Keratinocyte (primary cell): Measurements from ENCODE around the gene EZH2. TPM values are rescaled to one million over a fixed set of nuclear protein-coding genes. Genes with fewer than 3 reads are reported as not detected.

Source experiments
- DNase-seq: peaks from one replicate; pipeline ENCODE4 v3.0.0-alpha.2; 2011; ENCODE audit warnings: low read depth, missing footprints, low spot score
- FAIRE-seq: peaks from 2 replicates; lab custom pipeline; 2011; peaks lifted over from hg19 to GRCh38; lab: Jason Lieb, UNC
- H2AFZ ChIP-seq: 2 replicates; pipeline ENCODE4 v1.6.0; 2012; ENCODE audit warnings: low read length, control low read depth, inconsistent platforms; ENCODE audit not compliant: control insufficient read depth
- H3K27ac ChIP-seq: 2 replicates; pipeline ENCODE4 v1.5.1; 2011; ENCODE audit warnings: low read length; ENCODE audit not compliant: control insufficient read depth, insufficient read depth
- H3K27me3 ChIP-seq: 3 replicates; pipeline ENCODE4 v1.6.0; 2011; ENCODE audit warnings: low read length; ENCODE audit not compliant: control insufficient read depth, insufficient read depth; ENCODE audit errors: extremely low read depth
- H3K36me3 ChIP-seq, 2 experiments: 2 replicates in 1 of 2; 3 replicates in 1 of 2; pipeline ENCODE4 v1.5.1; 2011; ENCODE audit warnings: low read length in 2 of 2, mild to moderate bottlenecking in 1 of 2; ENCODE audit not compliant: control insufficient read depth in 2 of 2, insufficient read depth in 2 of 2; ENCODE audit errors: extremely low read depth in 1 of 2
- H3K4me1 ChIP-seq: 3 replicates; pipeline ENCODE4 v1.5.1; 2011; ENCODE audit warnings: low read length; ENCODE audit not compliant: control insufficient read depth, insufficient read depth; ENCODE audit errors: extremely low read depth
- H3K4me2 ChIP-seq: 3 replicates; pipeline ENCODE4 v1.6.0; 2011; ENCODE audit warnings: low read depth, low read length; ENCODE audit not compliant: control insufficient read depth, insufficient read depth; ENCODE audit errors: extremely low read depth
- H3K4me3 ChIP-seq, 3 experiments: fragments of 200-600 bp in 1 of 3; sonication (generic) in 1 of 3; 2 replicates in 2 of 3; 3 replicates in 1 of 3; pipeline ENCODE4 v1.5.1; 2011 to 2016; ENCODE audit warnings: low read length in 3 of 3, mild to moderate bottlenecking in 3 of 3, control low read depth in 2 of 3, inconsistent platforms in 1 of 3, low read depth in 1 of 3, mixed read lengths in 1 of 3, mixed run types in 1 of 3, moderate library complexity in 1 of 3; ENCODE audit not compliant: control insufficient read depth in 2 of 3, insufficient read depth in 2 of 3; ENCODE audit errors: extremely low read depth in 1 of 3
- H3K79me2 ChIP-seq: 2 replicates; pipeline ENCODE4 v1.6.0; 2012; ENCODE audit warnings: low read length; ENCODE audit not compliant: control insufficient read depth, insufficient read depth
- H3K9ac ChIP-seq: 3 replicates; pipeline ENCODE4 v1.6.0; 2011; ENCODE audit warnings: low read length; ENCODE audit not compliant: control insufficient read depth, insufficient read depth; ENCODE audit errors: extremely low read depth
- H3K9me1 ChIP-seq: 3 replicates; pipeline ENCODE4 v1.6.0; 2011; ENCODE audit warnings: low read length; ENCODE audit not compliant: control insufficient read depth, insufficient read depth; ENCODE audit errors: extremely low read depth
- H3K9me3 ChIP-seq: 2 replicates; pipeline ENCODE4 v1.5.1; 2012; ENCODE audit warnings: low read depth, low read length; ENCODE audit not compliant: control insufficient read depth
- H4K20me1 ChIP-seq: 3 replicates; pipeline ENCODE4 v1.6.0; 2011; ENCODE audit warnings: low read length; ENCODE audit not compliant: control insufficient read depth, insufficient read depth; ENCODE audit errors: extremely low read depth
- CTCF ChIP-seq, 3 experiments: IDR thresholded peaks in 1 of 3; conservative IDR thresholded peaks in 1 of 3; optimal IDR thresholded peaks in 1 of 3; 2 replicates in 2 of 3; 3 replicates in 1 of 3; pipeline versions ENCODE3 to v1.5.1; 2011; ENCODE audit warnings: low read length in 3 of 3, mild to moderate bottlenecking in 3 of 3, moderate library complexity in 2 of 3, control low read depth in 1 of 3, inconsistent platforms in 1 of 3; ENCODE audit not compliant: insufficient read depth in 2 of 3; ENCODE audit errors: extremely low read depth in 1 of 3
- EZH2 ChIP-seq: IDR thresholded peaks from one replicate; pipeline ENCODE4 v1.6.1; 2012; ENCODE audit warnings: inconsistent platforms, mild to moderate bottlenecking, low read length, moderate library complexity
- dilution Hi-C: fragments of 300-500 bp; cut with MboI; formaldehyde crosslinking; loops from one replicate; pipeline ENCODE4 v1.7.0; 2020; ENCODE audit warnings: low sequenced_read_pairs; ENCODE audit not compliant: extremely low pct_ligation_motif_present
- polyA plus RNA-seq, 5 experiments: library from polyadenylated mRNA; depleted of rRNA in 3 of 5; stranded (reverse) in 3 of 5; stranded (forward) in 1 of 5; unstranded in 1 of 5; fragments of >200 nt; gene quantifications; 1 replicate in 1 of 5; 2 replicates in 3 of 5; 3 replicates in 1 of 5; pipeline versions ENCODE4 v1.2.1 to v1.2.3, GENCODE V29; 2011 to 2012; ENCODE audit warnings: missing spikeins in 2 of 5, low read depth in 1 of 5, low replicate concordance in 1 of 5

Gene EZH2
- polyA plus RNA-seq, 1 donor (not counting 4 experiments of a cell fraction or from before 2014, with no cell fraction given) = 16.0 TPM

GRCh38 chr7:148815612-148816011, 68.5 kb downstream of the EZH2 start:
- DNase-seq (no peak), FAIRE-seq (no peak)
- no peaks in the 10 kb centered on the region for H4K20me1 ChIP-seq
- no peak overlapping the region for H3K4me2 ChIP-seq
- H3K9me1 ChIP-seq = no peaks in the 10 kb centered on the region
- H3K36me3 ChIP-seq = peaks cover 5 to 19% of the 10 kb centered on the region in 2 experiments
- H3K27me3 ChIP-seq = no peaks in the 10 kb centered on the region
- dilution Hi-C loops = no loop called here
- no peak overlapping the region for H3K27ac ChIP-seq
- no peak overlapping the region for H3K9ac ChIP-seq
- H3K79me2 ChIP-seq = no peaks in the 10 kb centered on the region
- H3K9me3 ChIP-seq = no peaks in the 10 kb centered on the region
- H3K4me3 ChIP-seq = no peak overlapping the region
- TF ChIP-seq EZH2 (no peak), CTCF (optimal IDR thresholded peaks at IDR 0.05 in 1 of 3, IDR thresholded peaks at IDR 0.05 in 1 of 3, conservative IDR thresholded peaks at IDR 0.05 in 1 of 3; ENCODE audit: extremely low read depth in 1 of 3, insufficient read depth in 2 of 3, low read length in 3 of 3) (no peak)
- H2AFZ ChIP-seq = no peak overlapping the region
- H3K4me1 ChIP-seq = peaks cover 4% of the 10 kb centered on the region

GRCh38 chr7:148814922-148815559, 69.0 kb downstream of the EZH2 start:
- Histone ChIP-seq H3K27ac (no peak overlapping the region), H3K9ac (no peak overlapping the region), H4K20me1 (no peaks in the 10 kb centered on the region), H3K79me2 (no peaks in the 10 kb centered on the region), H3K27me3 (no peaks in the 10 kb centered on the region), H3K4me2 (no peak overlapping the region), H3K4me3 (no peak overlapping the region), H3K36me3 (peaks cover 5 to 21% of the 10 kb centered on the region in 2 experiments), H3K4me1 (peaks cover 2% of the 10 kb centered on the region), H2AFZ (no peak overlapping the region), H3K9me1 (no peaks in the 10 kb centered on the region), H3K9me3 (no peaks in the 10 kb centered on the region)
- DNase-seq = no peak
- no peak for FAIRE-seq
- no peak for TF ChIP-seq CTCF (optimal IDR thresholded peaks at IDR 0.05 in 1 of 3, IDR thresholded peaks at IDR 0.05 in 1 of 3, conservative IDR thresholded peaks at IDR 0.05 in 1 of 3; ENCODE audit: extremely low read depth in 1 of 3, insufficient read depth in 2 of 3, low read length in 3 of 3)
- dilution Hi-C loops = no loop called here
